Neural cell (in vitro differentiated cells): ENCODE results near the gene ARHGEF2. TPM values are rescaled to one million over a fixed set of nuclear protein-coding genes. Genes with fewer than 3 reads are reported as not detected.
A peak's percentile ranks its signal among the peaks of the same experiment; 100 is the strongest.

Source experiments
- H2AFZ ChIP-seq: fragments of 200-600, 300-800 bp; sonication (generic), shearing (Covaris generic); 2 replicates; pipeline ENCODE4 v1.6.0; 2014; ENCODE audit warnings: low read depth, mild to moderate bottlenecking, antibody characterized with exemption, low read length, moderate library complexity
- H3F3A ChIP-seq: fragments of 200-600 bp; shearing (Covaris generic); 2 replicates; pipeline ENCODE4 v1.6.1; 2016; ENCODE audit warnings: mild to moderate bottlenecking, moderate library complexity, mixed read lengths, antibody characterized with exemption, low read length; ENCODE audit not compliant: insufficient read depth, poor library complexity, severe bottlenecking
- H3K27ac ChIP-seq: fragments of 200-600, 300-800 bp; sonication (generic), shearing (Covaris generic); 2 replicates; pipeline ENCODE4 v1.5.1; 2014; ENCODE audit warnings: mild to moderate bottlenecking, low read length, moderate library complexity
- H3K27me3 ChIP-seq: fragments of 300-800, 200-600 bp; sonication (generic), shearing (Covaris generic); 2 replicates; pipeline ENCODE4 v1.6.0; 2014; ENCODE audit warnings: mild to moderate bottlenecking, low read depth, low read length, moderate library complexity; ENCODE audit not compliant: insufficient read depth
- H3K36me3 ChIP-seq: fragments of 300-800, 200-600 bp; sonication (generic), shearing (Covaris generic); 2 replicates; pipeline ENCODE4 v1.5.1; 2014; ENCODE audit warnings: mild to moderate bottlenecking, antibody characterized with exemption, low read length, moderate library complexity; ENCODE audit not compliant: insufficient read depth
- H3K4me2 ChIP-seq: fragments of 300-800, 200-600 bp; sonication (generic), shearing (Covaris generic); 2 replicates; pipeline ENCODE4 v1.6.0; 2014; ENCODE audit warnings: mild to moderate bottlenecking, low read length
- H3K4me3 ChIP-seq: fragments of 300-800, 200-600 bp; sonication (generic), shearing (Covaris generic); 2 replicates; pipeline ENCODE4 v1.5.1; 2014; ENCODE audit warnings: mild to moderate bottlenecking, low read length, moderate library complexity
- H3K79me2 ChIP-seq: fragments of 200-600 bp; shearing (Covaris generic); replicated peaks from 2 replicates; pipeline ENCODE4 v1.6.0; 2014; ENCODE audit warnings: mild to moderate bottlenecking, low read length, moderate library complexity; ENCODE audit not compliant: insufficient read depth
- H3K9ac ChIP-seq: fragments of 300-800, 200-600 bp; sonication (generic), shearing (Covaris generic); 2 replicates; pipeline ENCODE4 v1.6.1; 2016; ENCODE audit warnings: mild to moderate bottlenecking, low read length, mixed read lengths
- H3K9me2 ChIP-seq: fragments of 200-600 bp; shearing (Covaris generic); 2 replicates; pipeline ENCODE4 v1.6.1; 2016; ENCODE audit warnings: mild to moderate bottlenecking, low read length, mixed read lengths; ENCODE audit not compliant: insufficient read depth
- H3K9me3 ChIP-seq: fragments of 200-600, 300-800 bp; sonication (generic), shearing (Covaris generic); 2 replicates; pipeline ENCODE4 v1.6.1; 2016; ENCODE audit warnings: mild to moderate bottlenecking, mixed run types, low read length, moderate library complexity, mixed read lengths
- H4K20me1 ChIP-seq: fragments of 200-600 bp; shearing (Covaris generic); 2 replicates; pipeline ENCODE4 v1.6.1; 2016; ENCODE audit warnings: mild to moderate bottlenecking, mixed run types; ENCODE audit not compliant: insufficient read depth
- EP300 ChIP-seq: fragments of 450-650 bp; conservative IDR thresholded peaks from 2 replicates; pipeline ENCODE4 v1.6.1; 2014; ENCODE audit warnings: antibody characterized with exemption, mild to moderate bottlenecking, moderate library complexity; ENCODE audit not compliant: poor library complexity, severe bottlenecking
- EZH2 ChIP-seq: fragments of 200-600, 300-800 bp; shearing (Covaris generic), sonication (generic); IDR thresholded peaks from 2 replicates; pipeline ENCODE4 v1.6.1; 2014; ENCODE audit warnings: antibody characterized with exemption, low read length, borderline replicate concordance, mild to moderate bottlenecking; ENCODE audit not compliant: insufficient read depth, poor library complexity, severe bottlenecking
- MXI1 ChIP-seq: fragments of 450-650 bp; conservative IDR thresholded peaks from 2 replicates; pipeline ENCODE4 v1.6.1; 2014; ENCODE audit warnings: antibody characterized with exemption, mild to moderate bottlenecking; ENCODE audit not compliant: poor library complexity, severe bottlenecking
- POLR2AphosphoS5 ChIP-seq: IDR thresholded peaks from 2 replicates; pipeline ENCODE4 v1.6.1; 2012
- RAD21 ChIP-seq: fragments of 450-650 bp; conservative IDR thresholded peaks from 2 replicates; pipeline ENCODE4 v1.6.1; 2014; ENCODE audit warnings: antibody characterized with exemption, mild to moderate bottlenecking, moderate library complexity
- SMC3 ChIP-seq: fragments of 450-650 bp; conservative IDR thresholded peaks from 2 replicates; pipeline ENCODE4 v1.6.1; 2014; ENCODE audit warnings: antibody characterized with exemption, mild to moderate bottlenecking, moderate library complexity; ENCODE audit not compliant: poor library complexity
- TAF1 ChIP-seq: IDR thresholded peaks from 2 replicates; pipeline ENCODE4 v1.6.1; 2012; ENCODE audit warnings: low read depth
- polyA plus RNA-seq: library from polyadenylated mRNA; depleted of rRNA; stranded (reverse); fragments of >200 nt; gene quantifications from 2 replicates; pipeline ENCODE4 v1.2.3, GENCODE V29; 2014
- TF ChIP-seq, protein P1 (sequence below): IDR thresholded peaks from 2 replicates; pipeline ENCODE4 v1.6.1; 2012; ENCODE audit warnings: borderline replicate concordance
- TF ChIP-seq, protein P2 (sequence below): fragments of 450-650 bp; IDR thresholded peaks from 2 replicates; pipeline ENCODE4 v1.5.1; 2014; ENCODE audit warnings: antibody characterized with exemption, mild to moderate bottlenecking, moderate library complexity; ENCODE audit not compliant: poor library complexity, severe bottlenecking

Gene ARHGEF2
- polyA plus RNA-seq, 1 donor from 2014 or later, result 45.1 TPM

DNA sequence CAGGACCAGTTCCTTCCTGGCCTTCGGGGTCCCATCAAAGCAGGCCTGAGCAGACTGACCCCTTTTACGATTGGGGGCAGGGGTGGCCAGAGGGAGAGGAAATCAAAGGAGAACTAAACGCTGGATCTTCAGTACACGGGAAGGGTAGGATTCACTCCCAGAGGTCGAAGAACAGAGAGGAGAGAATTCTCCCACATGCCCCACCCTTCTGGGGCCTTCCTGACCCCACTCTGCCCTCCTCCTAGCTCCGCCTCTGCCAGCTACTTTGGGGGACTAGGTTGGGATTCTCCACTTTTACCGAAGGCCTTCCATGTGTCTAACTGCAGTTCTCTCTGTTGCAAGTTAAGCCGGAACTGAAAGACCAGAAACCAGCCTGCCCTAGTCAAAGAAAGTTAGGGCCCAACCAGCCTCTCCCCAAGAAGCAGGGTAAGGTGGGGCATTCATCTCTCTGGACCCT lies 654 bp upstream of the ARHGEF2 start:
- H3F3A ChIP-seq, result peaks cover 6% of the 10 kb centered on the region
- H3K9ac ChIP-seq, result peak overlapping the region; percentile 99
- no peaks in the 10 kb centered on the region for H3K27me3 ChIP-seq
- H3K27ac ChIP-seq, result peak overlapping the region; percentile 100
- TF ChIP-seq EP300 (no peak), SMC3 (no peak)
- peak overlapping the region; percentile 25 for H3K4me2 ChIP-seq
- peak overlapping the region; percentile 99 for H3K4me3 ChIP-seq
- no peaks in the 10 kb centered on the region for H3K9me3 ChIP-seq
- H3K79me2 ChIP-seq, result peaks cover 50% of the 10 kb centered on the region
- H3K36me3 ChIP-seq, result no peaks in the 10 kb centered on the region
- H2AFZ ChIP-seq, result peak overlapping the region; percentile 66
- H4K20me1 ChIP-seq, result no peaks in the 10 kb centered on the region
- no peaks in the 10 kb centered on the region for H3K9me2 ChIP-seq

DNA sequence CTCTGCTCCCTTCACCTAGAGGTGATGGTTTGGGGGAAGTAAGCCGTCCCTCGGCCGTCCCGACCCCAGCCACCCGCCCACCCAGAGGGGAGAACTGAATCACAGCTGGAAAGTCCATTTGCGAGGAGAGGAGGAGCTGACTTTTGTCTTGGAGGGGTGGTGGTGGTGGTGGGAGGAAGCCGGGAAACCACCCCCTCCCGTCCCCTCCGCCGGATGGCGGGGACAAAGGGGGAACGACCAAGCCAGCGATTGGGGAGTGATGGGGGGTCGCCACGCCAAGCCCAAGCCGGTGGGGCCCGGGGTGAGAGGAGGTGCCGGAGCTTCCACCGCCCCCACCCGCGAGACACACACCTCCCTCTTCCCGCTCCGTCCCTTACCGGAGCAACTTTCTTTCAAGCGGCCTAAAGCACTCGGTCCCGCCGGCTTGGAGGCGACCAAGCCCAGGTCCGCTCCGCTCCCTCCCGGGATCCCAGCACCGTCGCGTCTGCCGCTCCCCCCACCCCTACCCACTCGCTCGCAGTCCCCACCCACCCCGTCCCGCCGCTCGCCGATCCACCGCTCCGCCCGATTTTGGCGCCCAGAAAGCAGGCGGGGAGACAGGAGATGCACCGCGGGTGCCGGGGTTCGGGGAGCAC lies 540 bp downstream of the ARHGEF2 start:
- H4K20me1 ChIP-seq, result no peaks in the 10 kb centered on the region
- no peaks in the 10 kb centered on the region for H3K36me3 ChIP-seq
- TF ChIP-seq, protein P1, sequence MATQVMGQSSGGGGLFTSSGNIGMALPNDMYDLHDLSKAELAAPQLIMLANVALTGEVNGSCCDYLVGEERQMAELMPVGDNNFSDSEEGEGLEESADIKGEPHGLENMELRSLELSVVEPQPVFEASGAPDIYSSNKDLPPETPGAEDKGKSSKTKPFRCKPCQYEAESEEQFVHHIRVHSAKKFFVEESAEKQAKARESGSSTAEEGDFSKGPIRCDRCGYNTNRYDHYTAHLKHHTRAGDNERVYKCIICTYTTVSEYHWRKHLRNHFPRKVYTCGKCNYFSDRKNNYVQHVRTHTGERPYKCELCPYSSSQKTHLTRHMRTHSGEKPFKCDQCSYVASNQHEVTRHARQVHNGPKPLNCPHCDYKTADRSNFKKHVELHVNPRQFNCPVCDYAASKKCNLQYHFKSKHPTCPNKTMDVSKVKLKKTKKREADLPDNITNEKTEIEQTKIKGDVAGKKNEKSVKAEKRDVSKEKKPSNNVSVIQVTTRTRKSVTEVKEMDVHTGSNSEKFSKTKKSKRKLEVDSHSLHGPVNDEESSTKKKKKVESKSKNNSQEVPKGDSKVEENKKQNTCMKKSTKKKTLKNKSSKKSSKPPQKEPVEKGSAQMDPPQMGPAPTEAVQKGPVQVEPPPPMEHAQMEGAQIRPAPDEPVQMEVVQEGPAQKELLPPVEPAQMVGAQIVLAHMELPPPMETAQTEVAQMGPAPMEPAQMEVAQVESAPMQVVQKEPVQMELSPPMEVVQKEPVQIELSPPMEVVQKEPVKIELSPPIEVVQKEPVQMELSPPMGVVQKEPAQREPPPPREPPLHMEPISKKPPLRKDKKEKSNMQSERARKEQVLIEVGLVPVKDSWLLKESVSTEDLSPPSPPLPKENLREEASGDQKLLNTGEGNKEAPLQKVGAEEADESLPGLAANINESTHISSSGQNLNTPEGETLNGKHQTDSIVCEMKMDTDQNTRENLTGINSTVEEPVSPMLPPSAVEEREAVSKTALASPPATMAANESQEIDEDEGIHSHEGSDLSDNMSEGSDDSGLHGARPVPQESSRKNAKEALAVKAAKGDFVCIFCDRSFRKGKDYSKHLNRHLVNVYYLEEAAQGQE, result peak; percentile 77
- no peak for TF ChIP-seq EZH2
- TF ChIP-seq EP300, result no peak
- no peak for TF ChIP-seq MXI1
- TF ChIP-seq TAF1, result no peak
- no peak for TF ChIP-seq SMC3
- TF ChIP-seq POLR2AphosphoS5, result peak; percentile 49
- TF ChIP-seq, protein P2, sequence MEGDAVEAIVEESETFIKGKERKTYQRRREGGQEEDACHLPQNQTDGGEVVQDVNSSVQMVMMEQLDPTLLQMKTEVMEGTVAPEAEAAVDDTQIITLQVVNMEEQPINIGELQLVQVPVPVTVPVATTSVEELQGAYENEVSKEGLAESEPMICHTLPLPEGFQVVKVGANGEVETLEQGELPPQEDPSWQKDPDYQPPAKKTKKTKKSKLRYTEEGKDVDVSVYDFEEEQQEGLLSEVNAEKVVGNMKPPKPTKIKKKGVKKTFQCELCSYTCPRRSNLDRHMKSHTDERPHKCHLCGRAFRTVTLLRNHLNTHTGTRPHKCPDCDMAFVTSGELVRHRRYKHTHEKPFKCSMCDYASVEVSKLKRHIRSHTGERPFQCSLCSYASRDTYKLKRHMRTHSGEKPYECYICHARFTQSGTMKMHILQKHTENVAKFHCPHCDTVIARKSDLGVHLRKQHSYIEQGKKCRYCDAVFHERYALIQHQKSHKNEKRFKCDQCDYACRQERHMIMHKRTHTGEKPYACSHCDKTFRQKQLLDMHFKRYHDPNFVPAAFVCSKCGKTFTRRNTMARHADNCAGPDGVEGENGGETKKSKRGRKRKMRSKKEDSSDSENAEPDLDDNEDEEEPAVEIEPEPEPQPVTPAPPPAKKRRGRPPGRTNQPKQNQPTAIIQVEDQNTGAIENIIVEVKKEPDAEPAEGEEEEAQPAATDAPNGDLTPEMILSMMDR, result no peak
- no peak for TF ChIP-seq RAD21
- H3K9me2 ChIP-seq, result no peaks in the 10 kb centered on the region
- H3K4me2 ChIP-seq, result peak overlapping the region; percentile 100
- peaks cover 6% of the 10 kb centered on the region for H3F3A ChIP-seq
- peak overlapping the region; percentile 66 for H2AFZ ChIP-seq
- no peaks in the 10 kb centered on the region for H3K9me3 ChIP-seq
- H3K9ac ChIP-seq, result peak overlapping the region; percentile 99
- no peaks in the 10 kb centered on the region for H3K27me3 ChIP-seq
- peaks cover 61% of the 10 kb centered on the region for H3K79me2 ChIP-seq
- H3K4me3 ChIP-seq, result peak overlapping the region; percentile 99
- H3K27ac ChIP-seq, result peak overlapping the region; percentile 100
